A673 (cell line): Measurements from ENCODE around the gene MAGEF1.

Experiments
- EZH2 ChIP-seq: fragments of 200-600 bp; sonication (generic); IDR thresholded peaks from 2 replicates; pipeline ENCODE4 v1.6.1; 2017; ENCODE audit warnings: borderline replicate concordance, low read depth, mild to moderate bottlenecking, mixed read lengths, antibody characterized with exemption, low read length; ENCODE audit not compliant: poor library complexity, severe bottlenecking
- TF ChIP-seq, protein P1 (sequence below): fragments of 300-800, 200-600 bp; sonication (generic); conservative IDR thresholded peaks from 2 replicates; pipeline ENCODE4 v1.5.1; 2017; ENCODE audit warnings: low read depth, mild to moderate bottlenecking, antibody characterized with exemption, low read length, moderate library complexity, mixed read lengths

- TF ChIP-seq, protein P1, sequence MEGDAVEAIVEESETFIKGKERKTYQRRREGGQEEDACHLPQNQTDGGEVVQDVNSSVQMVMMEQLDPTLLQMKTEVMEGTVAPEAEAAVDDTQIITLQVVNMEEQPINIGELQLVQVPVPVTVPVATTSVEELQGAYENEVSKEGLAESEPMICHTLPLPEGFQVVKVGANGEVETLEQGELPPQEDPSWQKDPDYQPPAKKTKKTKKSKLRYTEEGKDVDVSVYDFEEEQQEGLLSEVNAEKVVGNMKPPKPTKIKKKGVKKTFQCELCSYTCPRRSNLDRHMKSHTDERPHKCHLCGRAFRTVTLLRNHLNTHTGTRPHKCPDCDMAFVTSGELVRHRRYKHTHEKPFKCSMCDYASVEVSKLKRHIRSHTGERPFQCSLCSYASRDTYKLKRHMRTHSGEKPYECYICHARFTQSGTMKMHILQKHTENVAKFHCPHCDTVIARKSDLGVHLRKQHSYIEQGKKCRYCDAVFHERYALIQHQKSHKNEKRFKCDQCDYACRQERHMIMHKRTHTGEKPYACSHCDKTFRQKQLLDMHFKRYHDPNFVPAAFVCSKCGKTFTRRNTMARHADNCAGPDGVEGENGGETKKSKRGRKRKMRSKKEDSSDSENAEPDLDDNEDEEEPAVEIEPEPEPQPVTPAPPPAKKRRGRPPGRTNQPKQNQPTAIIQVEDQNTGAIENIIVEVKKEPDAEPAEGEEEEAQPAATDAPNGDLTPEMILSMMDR, result no peak
- no peak for TF ChIP-seq EZH2
Observed at GRCh38 chr3:184725176-184725719, 13.4 kb upstream of the MAGEF1 start.
